Ovary (tissue), 9 donors: ENCODE results near the gene OR3A2. TPM values are rescaled to one million over a fixed set of nuclear protein-coding genes. Genes with fewer than 3 reads are reported as not detected.

Experiments used
- DNase-seq, 5 donors: peaks; one replicate each; pipeline ENCODE4 v3.0.0-alpha.2; 2019 to 2020
- H3K27ac ChIP-seq, 2 donors: fragments of 200-600 bp; one replicate each; pipeline versions ENCODE4 v1.5.1 to v1.8.0; 2019 to 2022
- H3K27me3 ChIP-seq: fragments of 200-600 bp; one replicate; pipeline ENCODE4 v1.8.0; 2022
- H3K36me3 ChIP-seq: fragments of 200-600 bp; sonication (generic); one replicate; pipeline ENCODE4 v1.5.1; 2019
- H3K4me1 ChIP-seq: one replicate; pipeline ENCODE4 v1.8.1; 2013; ENCODE audit warnings: mild to moderate bottlenecking, moderate library complexity; ENCODE audit not compliant: insufficient read depth
- H3K4me3 ChIP-seq: fragments of 200-600 bp; sonication (generic); one replicate; pipeline ENCODE4 v1.5.1; 2017
- H3K9me3 ChIP-seq, 2 donors: fragments of 200-600 bp in 1 of 2; sonication (generic) in 1 of 2; one replicate each; pipeline versions ENCODE4 v1.5.1 to v1.8.1; 2013 to 2019; ENCODE audit warnings: mild to moderate bottlenecking in 1 of 2, moderate library complexity in 1 of 2
- EP300 ChIP-seq: sonication (generic); formaldehyde crosslinking; IDR thresholded peaks from one replicate; pipeline ENCODE4 v1.6.1; 2017; ENCODE audit warnings: antibody characterized with exemption
- POLR2A ChIP-seq: fragments of 450-650 bp; IDR thresholded peaks from one replicate; pipeline ENCODE4 v1.6.1; 2017; ENCODE audit warnings: antibody characterized with exemption, mild to moderate bottlenecking, moderate library complexity
- WGBS, 3 donors: extraction: QIAGEN DNeasy Blood & Tissue Kit in 1 of 3; methylation state at CpG; one replicate each; pipeline versions ENCODE4 v1.1.5 to v1.1.7; 2013 to 2017; 5-methylcytosine and 5-hydroxymethylcytosine counted together
- intact Hi-C, 4 donors: fragments of 100-400 bp; cut with DNase I; formaldehyde crosslinking; loops; one replicate each; pipeline versions ENCODE4 v1.11.0 to v1.15.1; 2022 to 2023
- polyA plus RNA-seq, 2 donors: library from polyadenylated mRNA; stranded (reverse); fragments of 200-250 nt in 1 of 2; fragments of 350-450 nt in 1 of 2; fragmentation: Illumina TruSeq in 1 of 2; extraction: RNeasy Lipid Tissue Mini Kit (QIAGEN cat#74804) in 1 of 2; gene quantifications; one replicate each; pipeline ENCODE4 v1.2.3, GENCODE V29; 2013 to 2014
- total RNA-seq, 7 donors: library from RNA; depleted of rRNA in 2 of 7; stranded (reverse); fragments of >200 nt in 2 of 7; fragmentation: NEBNext Ultra II Directional in 3 of 7; extraction: Animal tissue kit (Norgen Biotek cat#: 25700) in 3 of 7; gene quantifications; one replicate each; pipeline versions ENCODE4 v1.1.0 to v1.2.4, GENCODE V29; 2016 to 2023
- TF ChIP-seq, protein P1 (sequence below), 3 donors: fragments of 450-650 bp in 2 of 3; fragments of 200-600 bp in 1 of 3; IDR thresholded peaks; one replicate each; pipeline versions ENCODE4 v1.5.1 to v1.8.0; 2016 to 2022; ENCODE audit warnings: antibody characterized with exemption in 3 of 3, mild to moderate bottlenecking in 1 of 3
- donor health status: DM: no; HTN: no; CAD: no; lungs with moderate emphysema.
- donor health status: DM: no; HTN: no; CAD: no.
- donor health status: Bipolar disorder and iron deficiency.
- donor health status: DM: yes; HTN: yes; CAD: no.
- donor health status: DM: no; HTN: no; CAD: no.
- donor health status: DM: yes; HTN: yes; CAD: no.

The OR3A2 gene
- total and polyA plus RNA-seq, 9 donors, result 0.33 to 3.0 (median 1.1) TPM; not detected in 3

DNA sequence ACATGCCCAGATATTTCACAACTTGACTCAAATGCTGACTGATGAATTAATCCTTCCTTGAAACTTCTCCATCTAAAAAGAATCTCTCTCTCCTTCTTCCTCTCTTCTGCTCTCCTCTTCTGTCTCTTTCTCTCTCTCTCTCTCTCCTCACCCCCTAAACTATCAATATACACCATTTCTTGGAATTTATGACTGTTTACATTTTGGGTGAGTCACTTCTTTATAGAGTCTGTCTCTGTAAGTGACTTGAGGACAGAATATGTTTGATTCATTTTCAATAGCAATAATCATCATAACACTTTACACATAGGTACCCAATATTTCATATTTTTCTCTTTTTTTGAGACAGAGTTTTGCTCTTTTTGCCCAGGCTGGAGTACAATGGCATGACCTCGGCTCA lies 103.2 kb downstream of the OR3A2 start:
- H3K36me3 ChIP-seq, result no peaks in the 10 kb centered on the region
- H3K27ac ChIP-seq, result no peak overlapping the region
- H3K27me3 ChIP-seq, result no peaks in the 10 kb centered on the region
- TF ChIP-seq POLR2A (no peak), EP300 (no peak)
- TF ChIP-seq, protein P1, sequence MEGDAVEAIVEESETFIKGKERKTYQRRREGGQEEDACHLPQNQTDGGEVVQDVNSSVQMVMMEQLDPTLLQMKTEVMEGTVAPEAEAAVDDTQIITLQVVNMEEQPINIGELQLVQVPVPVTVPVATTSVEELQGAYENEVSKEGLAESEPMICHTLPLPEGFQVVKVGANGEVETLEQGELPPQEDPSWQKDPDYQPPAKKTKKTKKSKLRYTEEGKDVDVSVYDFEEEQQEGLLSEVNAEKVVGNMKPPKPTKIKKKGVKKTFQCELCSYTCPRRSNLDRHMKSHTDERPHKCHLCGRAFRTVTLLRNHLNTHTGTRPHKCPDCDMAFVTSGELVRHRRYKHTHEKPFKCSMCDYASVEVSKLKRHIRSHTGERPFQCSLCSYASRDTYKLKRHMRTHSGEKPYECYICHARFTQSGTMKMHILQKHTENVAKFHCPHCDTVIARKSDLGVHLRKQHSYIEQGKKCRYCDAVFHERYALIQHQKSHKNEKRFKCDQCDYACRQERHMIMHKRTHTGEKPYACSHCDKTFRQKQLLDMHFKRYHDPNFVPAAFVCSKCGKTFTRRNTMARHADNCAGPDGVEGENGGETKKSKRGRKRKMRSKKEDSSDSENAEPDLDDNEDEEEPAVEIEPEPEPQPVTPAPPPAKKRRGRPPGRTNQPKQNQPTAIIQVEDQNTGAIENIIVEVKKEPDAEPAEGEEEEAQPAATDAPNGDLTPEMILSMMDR (IDR thresholded peaks at IDR 0.05), result no peak
- 66 to 87% (median 74%) methylated on average over 1 of the region's 1 CpG for WGBS, 3 donors
- DNase-seq, result no peak
- H3K4me3 ChIP-seq, result no peak overlapping the region
- intact Hi-C loops, result no loop called here
- H3K9me3 ChIP-seq, result no peaks in the 10 kb centered on the region
- H3K4me1 ChIP-seq, result no peaks in the 10 kb centered on the region

DNA sequence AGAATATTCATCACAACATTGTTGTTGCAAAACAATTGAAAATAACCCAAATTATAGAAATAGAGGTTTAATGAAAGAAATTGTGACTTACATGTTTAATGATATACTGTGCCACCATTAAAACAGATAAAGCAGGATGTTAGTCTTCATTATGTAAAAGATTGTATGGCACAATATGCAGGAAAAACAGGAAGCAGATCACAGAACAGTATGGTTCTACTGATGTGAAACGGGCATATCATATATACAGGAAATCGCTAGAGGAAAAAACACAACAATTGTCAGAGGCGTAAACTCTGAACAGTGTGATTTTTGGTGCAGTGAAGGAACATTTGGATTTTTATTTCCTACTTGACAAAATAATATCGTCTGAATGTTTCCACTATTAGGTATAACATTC lies 110.0 kb downstream of the OR3A2 start:
- H3K4me3 ChIP-seq, result no peak overlapping the region
- intact Hi-C loops, result no loop called here
- WGBS, 3 donors, result 76 to 85% (median 78%) methylated on average over 4 of the region's 4 CpGs
- H3K4me1 ChIP-seq, result no peaks in the 10 kb centered on the region
- H3K27me3 ChIP-seq, result no peaks in the 10 kb centered on the region
- H3K9me3 ChIP-seq, result no peaks in the 10 kb centered on the region
- H3K36me3 ChIP-seq, result no peaks in the 10 kb centered on the region
- no peak for DNase-seq
- TF ChIP-seq POLR2A, result no peak
- no peak overlapping the region for H3K27ac ChIP-seq

DNA sequence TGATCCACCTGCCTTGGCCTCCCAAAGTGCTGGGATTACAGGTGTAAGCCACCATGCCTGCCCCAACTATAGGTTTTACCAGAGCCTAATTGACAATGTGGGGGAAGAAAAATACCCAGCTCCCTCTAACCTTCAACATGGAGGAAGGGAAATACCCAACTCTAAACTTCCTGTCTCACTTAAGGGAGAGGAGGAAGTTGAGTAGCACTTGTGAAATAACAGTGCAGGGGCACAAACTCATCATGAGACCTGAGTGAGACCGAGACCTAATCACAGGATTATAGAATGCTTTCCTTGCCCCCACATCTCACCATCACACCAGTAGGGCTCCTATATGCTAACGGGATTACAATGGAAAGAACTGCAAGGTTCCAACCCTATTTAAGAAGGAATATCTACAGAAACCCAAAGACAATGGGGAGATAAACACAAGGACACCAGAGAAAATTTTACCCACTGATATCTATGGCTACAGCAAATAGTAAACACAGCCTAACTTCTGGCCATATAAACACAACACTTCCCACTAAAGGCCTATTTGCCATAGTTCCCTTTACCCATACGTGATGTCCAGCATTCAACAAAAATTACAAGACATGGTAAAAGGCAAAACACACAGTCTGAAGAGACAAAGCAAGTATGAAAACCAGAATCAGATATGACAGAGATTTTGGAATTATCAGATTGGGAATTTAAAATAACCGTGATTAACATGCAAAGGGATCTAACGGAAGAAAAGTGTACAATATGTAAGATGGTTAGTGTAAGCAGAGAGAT lies 114.8 kb downstream of the OR3A2 start:
- WGBS, 3 donors, result 85 to 86% (median 86%) methylated on average over 5 of the region's 5 CpGs
- no peak for DNase-seq
- Histone ChIP-seq H3K4me3 (no peak overlapping the region), H3K4me1 (no peaks in the 10 kb centered on the region), H3K36me3 (no peaks in the 10 kb centered on the region), H3K27me3 (no peaks in the 10 kb centered on the region), H3K27ac (no peak overlapping the region), H3K9me3 (no peaks in the 10 kb centered on the region)
- intact Hi-C loops, result no loop called here
- TF ChIP-seq EP300, result no peak
- TF ChIP-seq, protein P1 (IDR thresholded peaks at IDR 0.05), result no peak
- no peak for TF ChIP-seq POLR2A

DNA sequence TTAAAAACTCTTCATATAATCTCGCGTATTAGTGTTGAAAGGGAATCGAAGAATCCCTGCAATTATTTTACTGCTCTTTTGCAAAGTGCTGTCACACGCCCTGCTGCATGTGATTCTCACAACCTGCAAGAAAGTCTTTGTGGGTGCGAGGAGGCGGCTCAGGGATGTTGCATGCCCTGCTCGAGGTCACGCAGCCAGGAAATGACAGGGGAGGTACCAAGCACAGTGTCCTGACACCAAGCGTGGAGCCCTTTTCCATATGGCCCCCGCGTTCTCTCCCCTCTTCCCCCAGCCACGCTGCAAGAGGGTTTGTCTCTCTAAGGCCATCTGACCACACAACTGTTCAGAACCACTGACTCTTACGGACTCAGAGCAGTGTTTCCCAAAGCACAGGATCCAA lies 125.5 kb downstream of the OR3A2 start:
- intact Hi-C loops, result no loop called here
- 68 to 75% (median 71%) methylated on average over 13 of the region's 13 CpGs for WGBS, 3 donors
- TF ChIP-seq EP300 (no peak), POLR2A (no peak)
- TF ChIP-seq, protein P1 (IDR thresholded peaks at IDR 0.05), result no peak
- H3K36me3 ChIP-seq, result no peaks in the 10 kb centered on the region
- no peaks in the 10 kb centered on the region for H3K27me3 ChIP-seq
- peaks cover 0 to 3% of the 10 kb centered on the region in 2 donors for H3K9me3 ChIP-seq
- H3K4me1 ChIP-seq, result no peaks in the 10 kb centered on the region
- DNase-seq, result no peak
- no peak overlapping the region for H3K4me3 ChIP-seq
- no peak overlapping the region for H3K27ac ChIP-seq

DNA sequence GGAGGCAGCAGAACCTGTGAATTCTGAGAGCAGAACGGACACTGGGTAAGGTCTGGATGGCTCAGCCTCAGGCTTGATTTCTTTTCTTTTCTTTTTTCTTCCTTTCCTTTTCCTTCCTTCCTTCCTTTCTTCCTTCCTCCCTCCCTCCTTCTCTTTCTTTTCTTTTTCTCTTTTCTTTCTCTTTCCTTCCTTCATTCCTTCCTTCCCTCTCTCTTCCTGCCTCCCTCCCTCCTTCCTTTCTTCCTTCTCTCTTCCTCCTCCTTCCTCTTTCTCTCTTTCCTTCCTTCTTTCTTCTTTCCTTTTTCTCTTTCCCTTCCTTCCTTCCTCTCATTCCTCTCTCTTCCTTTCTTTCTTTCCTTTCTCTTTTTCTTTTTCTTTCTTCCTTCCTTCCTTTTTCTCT lies 125.9 kb downstream of the OR3A2 start:
- WGBS, 3 donors, result 70 to 79% (median 76%) methylated on average over 1 of the region's 1 CpG
- TF ChIP-seq EP300 (no peak), POLR2A (no peak)
- TF ChIP-seq, protein P1 (IDR thresholded peaks at IDR 0.05), result no peak
- Histone ChIP-seq H3K9me3 (peaks cover 0 to 3% of the 10 kb centered on the region in 2 donors), H3K4me3 (no peak overlapping the region), H3K27ac (no peak overlapping the region), H3K27me3 (no peaks in the 10 kb centered on the region), H3K36me3 (no peaks in the 10 kb centered on the region), H3K4me1 (no peaks in the 10 kb centered on the region)
- intact Hi-C loops, result no loop called here
- DNase-seq, result no peak
